Activated T-helper 2 cell treated with anti-CD3 and anti-CD28 coated beads, Interferon-gamma antibody, Interleukin-2, Interleukin-4, amounts not matched to agents 10 μg/mL and 5 μg/mL and 100 μg/mL, durations not matched to agents 14 hours and 24 hours and 36 hours (primary cell): Measurements from ENCODE around the gene NRCAM. TPM values are rescaled to one million over a fixed set of nuclear protein-coding genes. Genes with fewer than 3 reads are reported as not detected.

Source experiments
- DNase-seq: peaks from one replicate; pipeline ENCODE4 v3.0.0; 2021; ENCODE audit warnings: low spot score
- H3K27ac Mint-ChIP-seq: one replicate; pipeline ENCODE4 v1.8.0; 2021; ENCODE audit warnings: mixed read lengths
- H3K27me3 Mint-ChIP-seq: one replicate; pipeline ENCODE4 v1.8.0; 2021; ENCODE audit warnings: low read depth, mixed read lengths
- H3K36me3 Mint-ChIP-seq: one replicate; pipeline ENCODE4 v1.8.0; 2021; ENCODE audit warnings: low read depth, mixed read lengths
- H3K4me1 Mint-ChIP-seq: one replicate; pipeline ENCODE4 v1.8.0; 2021; ENCODE audit warnings: low read depth, mixed read lengths
- H3K4me3 Mint-ChIP-seq: one replicate; pipeline ENCODE4 v1.8.0; 2021; ENCODE audit warnings: low read depth, mild to moderate bottlenecking, moderate library complexity, mixed read lengths
- H3K9me3 Mint-ChIP-seq: one replicate; pipeline ENCODE4 v1.8.0; 2021; ENCODE audit warnings: mixed read lengths
- intact Hi-C: fragments of 100-400 bp; cut with micrococcal nuclease; formaldehyde crosslinking; loops from one replicate; pipeline ENCODE4 v1.15.1; 2023
- total RNA-seq: library from RNA; stranded (reverse); gene quantifications from 2 replicates; pipeline ENCODE4 v1.2.3, GENCODE V29; 2022

NRCAM gene
- total RNA-seq, 1 donor from 2014 or later = 0.05 TPM

- H3K4me3 Mint-ChIP-seq = no peak overlapping the region
- H3K27ac Mint-ChIP-seq = no peak overlapping the region
- intact Hi-C loops = no loop called here
- no peaks in the 10 kb centered on the region for H3K4me1 Mint-ChIP-seq
- no peaks in the 10 kb centered on the region for H3K36me3 Mint-ChIP-seq
- H3K27me3 Mint-ChIP-seq = peaks cover 1% of the 10 kb centered on the region
- peaks cover 3% of the 10 kb centered on the region for H3K9me3 Mint-ChIP-seq
- no peak for DNase-seq
Measured at GRCh38 chr7:108211382-108212201, 244.6 kb downstream of the NRCAM start.

- Mint-ChIP-seq H3K4me3 (no peak overlapping the region), H3K36me3 (no peaks in the 10 kb centered on the region), H3K27me3 (peaks cover 1% of the 10 kb centered on the region), H3K27ac (no peak overlapping the region), H3K9me3 (no peaks in the 10 kb centered on the region), H3K4me1 (no peaks in the 10 kb centered on the region)
- no peak for DNase-seq
- intact Hi-C loops = no loop called here
Measured at GRCh38 chr7:108210796-108211195, 245.4 kb downstream of the NRCAM start.

- H3K27me3 Mint-ChIP-seq = no peaks in the 10 kb centered on the region
- H3K27ac Mint-ChIP-seq = no peak overlapping the region
- H3K36me3 Mint-ChIP-seq = no peaks in the 10 kb centered on the region
- no peak overlapping the region for H3K4me3 Mint-ChIP-seq
- intact Hi-C loops = no loop called here
- no peak for DNase-seq
- H3K9me3 Mint-ChIP-seq = no peaks in the 10 kb centered on the region
- no peaks in the 10 kb centered on the region for H3K4me1 Mint-ChIP-seq
Measured at GRCh38 chr7:108205311-108205710, 250.9 kb downstream of the NRCAM start.

- Mint-ChIP-seq H3K27ac (no peak overlapping the region), H3K4me3 (no peak overlapping the region), H3K9me3 (no peaks in the 10 kb centered on the region), H3K27me3 (no peaks in the 10 kb centered on the region), H3K36me3 (no peaks in the 10 kb centered on the region), H3K4me1 (no peaks in the 10 kb centered on the region)
- no peak for DNase-seq
- intact Hi-C loops = no loop called here
Measured at GRCh38 chr7:108204281-108204796, 251.9 kb downstream of the NRCAM start.

- Mint-ChIP-seq H3K4me1 (no peaks in the 10 kb centered on the region), H3K27me3 (no peaks in the 10 kb centered on the region), H3K36me3 (no peaks in the 10 kb centered on the region), H3K27ac (no peak overlapping the region), H3K4me3 (no peak overlapping the region), H3K9me3 (no peaks in the 10 kb centered on the region)
- DNase-seq = no peak
- intact Hi-C loops = no loop called here
Measured at GRCh38 chr7:108203537-108203936, 252.7 kb downstream of the NRCAM start.

- Mint-ChIP-seq H3K4me1 (no peaks in the 10 kb centered on the region), H3K27me3 (peaks cover 3% of the 10 kb centered on the region), H3K36me3 (no peaks in the 10 kb centered on the region), H3K4me3 (no peak overlapping the region), H3K9me3 (no peaks in the 10 kb centered on the region), H3K27ac (no peak overlapping the region)
- no peak for DNase-seq
- intact Hi-C loops = no loop called here
Measured at GRCh38 chr7:108202743-108203142, 253.5 kb downstream of the NRCAM start.

- DNase-seq = no peak
- no peak overlapping the region for H3K27ac Mint-ChIP-seq
- H3K4me1 Mint-ChIP-seq = no peaks in the 10 kb centered on the region
- no peak overlapping the region for H3K4me3 Mint-ChIP-seq
- intact Hi-C loops = no loop called here
- H3K36me3 Mint-ChIP-seq = no peaks in the 10 kb centered on the region
- H3K27me3 Mint-ChIP-seq = peaks cover 3% of the 10 kb centered on the region
- no peaks in the 10 kb centered on the region for H3K9me3 Mint-ChIP-seq
Measured at GRCh38 chr7:108201766-108202165, 254.5 kb downstream of the NRCAM start.

GRCh38 chr7:108200326-108200725, 255.9 kb downstream of the NRCAM start:
- H3K27me3 Mint-ChIP-seq = peaks cover 3% of the 10 kb centered on the region
- H3K4me1 Mint-ChIP-seq = no peaks in the 10 kb centered on the region
- no peaks in the 10 kb centered on the region for H3K36me3 Mint-ChIP-seq
- H3K27ac Mint-ChIP-seq = no peak overlapping the region
- intact Hi-C loops = no loop called here
- no peak for DNase-seq
- no peak overlapping the region for H3K4me3 Mint-ChIP-seq
- H3K9me3 Mint-ChIP-seq = no peaks in the 10 kb centered on the region

- intact Hi-C loops = no loop called here
- H3K9me3 Mint-ChIP-seq = no peaks in the 10 kb centered on the region
- no peak for DNase-seq
- no peaks in the 10 kb centered on the region for H3K36me3 Mint-ChIP-seq
- H3K27ac Mint-ChIP-seq = no peak overlapping the region
- no peaks in the 10 kb centered on the region for H3K4me1 Mint-ChIP-seq
- H3K4me3 Mint-ChIP-seq = no peak overlapping the region
- H3K27me3 Mint-ChIP-seq = peaks cover 3% of the 10 kb centered on the region
Measured at GRCh38 chr7:108197371-108198091, 258.7 kb downstream of the NRCAM start.

GRCh38 chr7:108196004-108196403, 260.2 kb downstream of the NRCAM start:
- DNase-seq = no peak
- Mint-ChIP-seq H3K4me1 (no peaks in the 10 kb centered on the region), H3K4me3 (no peak overlapping the region), H3K27ac (no peak overlapping the region), H3K36me3 (no peaks in the 10 kb centered on the region), H3K27me3 (peaks cover 3% of the 10 kb centered on the region), H3K9me3 (no peaks in the 10 kb centered on the region)
- intact Hi-C loops = no loop called here

GRCh38 chr7:108193594-108194498, 262.4 kb downstream of the NRCAM start:
- Mint-ChIP-seq H3K27ac (no peak overlapping the region), H3K4me1 (no peaks in the 10 kb centered on the region), H3K4me3 (no peak overlapping the region), H3K27me3 (peaks cover 3% of the 10 kb centered on the region), H3K9me3 (peaks cover 2% of the 10 kb centered on the region), H3K36me3 (no peaks in the 10 kb centered on the region)
- DNase-seq = no peak
- intact Hi-C loops = no loop called here

- no peaks in the 10 kb centered on the region for H3K4me1 Mint-ChIP-seq
- DNase-seq = no peak
- H3K9me3 Mint-ChIP-seq = peaks cover 7% of the 10 kb centered on the region
- no peaks in the 10 kb centered on the region for H3K27me3 Mint-ChIP-seq
- H3K27ac Mint-ChIP-seq = no peak overlapping the region
- H3K4me3 Mint-ChIP-seq = no peak overlapping the region
- intact Hi-C loops = no loop called here
- no peaks in the 10 kb centered on the region for H3K36me3 Mint-ChIP-seq
Measured at GRCh38 chr7:108190891-108191290, 265.3 kb downstream of the NRCAM start.
